MCF 10A (cell line): ENCODE results near the gene ADRB2. TPM values are rescaled to one million over a fixed set of nuclear protein-coding genes. Genes with fewer than 3 reads are reported as not detected.
"Not testable (repeated sequence)": the region's sequence is repeated elsewhere in the genome, so short reads cannot be mapped to it uniquely, and the experiment has no call there.

ENCODE experiments used
- BruUV-seq: library from RNA; stranded (reverse); fragments of 400-500 nt; replicated peaks from 2 replicates; lab custom pipeline; 2021; lab: Mats Ljungman, UMichigan
- CTCF ChIA-PET: fragments of 300-600 bp; sonication (Branson Sonifier 250); formaldehyde crosslinking; extraction: SDS; loops from one replicate; lab custom pipeline; 2021; ENCODE audit warnings: antibody characterized with exemption, inconsistent platforms; lab: Yijun Ruan, JAX
- POLR2A ChIA-PET: fragments of 300-600, 350-650 bp; sonication (Branson Sonifier 250); formaldehyde crosslinking; extraction: SDS; loops from one replicate; lab custom pipeline; 2020; ENCODE audit warnings: antibody characterized with exemption, inconsistent platforms; lab: Yijun Ruan, JAX
- DNase-seq: peaks from one replicate; pipeline ENCODE4 v3.0.0-alpha.2; 2018; ENCODE audit not compliant: unreplicated experiment
- H3K27ac Mint-ChIP-seq: one replicate; pipeline ENCODE4 v1.8.0; 2022; ENCODE audit warnings: mild to moderate bottlenecking, low read depth, mixed read lengths; ENCODE audit not compliant: unreplicated experiment
- H3K27me3 Mint-ChIP-seq: one replicate; pipeline ENCODE4 v1.8.0; 2022; ENCODE audit warnings: mixed read lengths; ENCODE audit not compliant: insufficient read depth, unreplicated experiment
- H3K36me3 Mint-ChIP-seq: one replicate; pipeline ENCODE4 v1.8.0; 2022; ENCODE audit warnings: mild to moderate bottlenecking, moderate library complexity, mixed read lengths; ENCODE audit not compliant: insufficient read depth, unreplicated experiment
- H3K4me1 Mint-ChIP-seq: one replicate; pipeline ENCODE4 v1.8.0; 2022; ENCODE audit warnings: mixed read lengths; ENCODE audit not compliant: insufficient read depth, unreplicated experiment
- H3K4me3 Mint-ChIP-seq: one replicate; pipeline ENCODE4 v1.8.0; 2022; ENCODE audit warnings: mild to moderate bottlenecking, moderate library complexity, mixed read lengths; ENCODE audit not compliant: unreplicated experiment
- H3K9me3 Mint-ChIP-seq: one replicate; pipeline ENCODE4 v1.8.0; 2022; ENCODE audit warnings: mixed read lengths; ENCODE audit not compliant: unreplicated experiment
- CTCF ChIP-seq: fragments of 200-600 bp; IDR thresholded peaks from one replicate; pipeline ENCODE4 v1.8.0; 2022; ENCODE audit warnings: antibody characterized with exemption, mild to moderate bottlenecking; ENCODE audit not compliant: unreplicated experiment
- intact Hi-C: fragments of 100-400 bp; cut with micrococcal nuclease; formaldehyde crosslinking; loops from 2 replicates; pipeline ENCODE4 v1.14.1; 2022
- total RNA-seq: library from RNA; stranded (reverse); gene quantifications from 2 replicates; pipeline ENCODE4 v1.2.3, GENCODE V29; 2022

Gene ADRB2
- total RNA-seq, 1 experiment from 2014 or later: 9.5 TPM

DNA sequence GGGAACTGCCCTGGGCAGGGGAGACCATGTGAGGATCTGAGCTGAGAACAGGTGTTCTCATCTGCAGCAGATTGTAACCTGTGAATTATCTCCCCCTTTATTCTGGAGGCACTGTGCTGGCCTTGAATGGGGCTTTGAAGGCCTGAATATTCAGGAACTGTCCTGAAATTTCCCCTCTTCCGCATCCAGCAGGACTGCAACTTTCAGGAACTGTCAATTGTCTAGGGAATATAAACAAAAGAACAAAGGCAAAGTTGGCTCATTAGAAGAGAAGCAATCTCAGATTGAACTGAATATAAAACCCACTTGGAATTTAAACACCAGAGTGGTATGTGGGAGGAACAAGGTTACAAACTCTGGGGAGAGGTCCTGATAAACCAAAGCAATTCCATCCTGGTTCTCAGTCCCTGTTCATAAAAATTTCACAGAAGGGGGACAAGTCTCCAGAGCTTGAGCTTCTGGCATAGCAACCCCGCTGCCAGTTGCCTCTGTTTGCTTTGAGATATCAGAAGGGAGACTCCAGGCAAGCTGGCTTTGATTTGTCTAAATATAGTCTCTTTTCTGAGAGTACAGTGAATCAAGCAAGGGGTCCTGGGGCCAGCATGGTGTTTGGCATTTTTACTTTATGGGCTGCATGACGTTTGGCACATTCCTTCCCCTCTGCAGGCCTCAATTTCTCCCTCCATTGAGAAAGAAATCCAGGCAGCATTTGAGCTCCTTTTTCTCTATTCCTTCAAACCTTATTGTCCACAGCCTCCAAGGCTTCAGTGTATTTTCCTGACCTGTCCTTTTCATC lies 47.5 kb downstream of the ADRB2 start:
- intact Hi-C loops: no loop called here
- DNase-seq: no peak
- H3K4me1 Mint-ChIP-seq: peaks cover 12% of the 10 kb centered on the region
- no peaks in the 10 kb centered on the region for H3K9me3 Mint-ChIP-seq
- peaks cover 19% of the 10 kb centered on the region for H3K36me3 Mint-ChIP-seq
- ChIA-PET CTCF (interaction anchor here (1.1 to 1.8 kb wide), 2 partner anchors 11 to 48 kb away, joined by 3 to 4 read pairs; partner anchors contain the start of gene ADRB2), POLR2A (interaction anchor here (0.8 kb wide), 1 partner anchor 1142 kb away, joined by 4 read pairs; no protein-coding TSS in a partner anchor)
- no peaks in the 10 kb centered on the region for H3K27me3 Mint-ChIP-seq
- no peak overlapping the region for H3K27ac Mint-ChIP-seq
- BruUV-seq: no TSS peak
- TF ChIP-seq CTCF: no peak
- no peak overlapping the region for H3K4me3 Mint-ChIP-seq

DNA sequence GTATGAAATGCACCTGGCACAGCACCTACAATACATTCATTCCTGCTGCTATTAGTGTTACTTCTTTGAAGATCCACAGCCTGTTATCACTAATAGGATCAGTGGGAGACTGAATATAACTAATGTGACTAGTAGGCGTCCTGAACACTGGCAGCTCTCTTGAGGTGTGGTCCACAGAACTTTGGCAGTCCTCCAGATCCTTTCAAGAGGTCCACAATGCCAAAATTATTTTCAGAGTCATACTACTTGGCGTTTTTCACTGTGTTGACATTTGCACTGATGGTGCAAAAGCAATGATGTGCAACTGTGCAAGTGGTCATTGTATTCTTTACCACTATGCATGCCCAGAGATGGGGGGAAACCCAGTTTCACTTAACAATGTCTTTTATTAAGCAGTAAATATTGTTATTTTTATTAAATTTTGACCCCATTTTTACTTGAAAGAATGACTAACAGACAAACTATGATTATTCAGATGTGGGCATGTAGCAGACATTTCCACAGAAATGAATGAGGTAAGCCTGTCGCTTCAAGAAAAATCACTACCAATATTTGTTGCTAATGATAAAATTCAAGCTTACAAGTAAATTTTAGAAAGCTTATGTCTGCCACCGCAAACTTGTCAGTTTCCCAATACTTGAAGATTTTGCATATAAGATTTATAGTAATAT lies 48.9 kb downstream of the ADRB2 start:
- peak; percentile 20 for DNase-seq
- BruUV-seq: no TSS peak
- Mint-ChIP-seq H3K4me3 (no peak overlapping the region), H3K4me1 (peaks cover 14% of the 10 kb centered on the region), H3K27ac (no peak overlapping the region), H3K27me3 (no peaks in the 10 kb centered on the region), H3K9me3 (no peaks in the 10 kb centered on the region), H3K36me3 (peaks cover 19% of the 10 kb centered on the region)
- intact Hi-C loops: no loop called here
- CTCF ChIA-PET: no interaction called here
- no peak for TF ChIP-seq CTCF
- POLR2A ChIA-PET: interaction anchor here (0.6 kb wide), 1 partner anchor 39 kb away, joined by 3 read pairs; no protein-coding TSS in a partner anchor

DNA sequence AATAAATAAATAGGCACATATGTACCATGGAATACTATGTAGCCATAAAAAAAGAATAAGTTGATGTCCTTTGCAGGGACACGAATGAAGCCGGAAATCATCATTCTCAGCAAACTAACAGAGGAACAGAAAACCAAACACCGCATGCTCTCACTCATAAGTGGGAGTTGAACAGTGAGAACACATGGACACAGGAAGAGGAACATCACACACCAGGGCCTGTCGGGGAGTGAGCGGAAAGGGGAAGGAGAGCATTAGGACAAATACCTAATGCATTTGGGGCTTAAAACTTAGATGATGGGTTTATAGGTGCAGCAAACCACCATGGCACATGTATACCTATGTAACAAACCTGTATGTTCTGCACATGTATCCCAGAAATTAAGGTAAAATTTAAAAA lies 51.0 kb downstream of the ADRB2 start:
- DNase-seq, H3K9me3 Mint-ChIP-seq, intact Hi-C loops, H3K4me3 Mint-ChIP-seq, H3K27me3 Mint-ChIP-seq, H3K27ac Mint-ChIP-seq, BruUV-seq: not testable (repeated sequence)
- peaks cover 19% of the 10 kb centered on the region for H3K36me3 Mint-ChIP-seq
- peaks cover 15% of the 10 kb centered on the region for H3K4me1 Mint-ChIP-seq
- POLR2A ChIA-PET: interaction anchor here (2.0 kb wide), 1 partner anchor 11 kb away, joined by 4 read pairs; no protein-coding TSS in a partner anchor
- CTCF ChIA-PET: interaction anchor here (2.2 kb wide), 1 partner anchor 81 kb away, joined by 6 read pairs; no protein-coding TSS in a partner anchor

Other genes with a start within 250 kb of the ADRB2 start
- not detected in 2 replicates for gene HTR4, start 172.1 kb upstream of the ADRB2 start, total RNA-seq
- 6.2 and 7.2 TPM in 2 replicates for gene SH3TC2, start 236.5 kb downstream of the ADRB2 start, total RNA-seq